ENCODE data around the gene PKD1L1. TPM values are rescaled to one million over a fixed set of nuclear protein-coding genes. Genes with fewer than 3 reads are reported as not detected.

PKD1L1 gene
- total RNA-seq, 4 donors from 2014 or later, result 0.07 to 1.7 (median 0.98) TPM

DNA sequence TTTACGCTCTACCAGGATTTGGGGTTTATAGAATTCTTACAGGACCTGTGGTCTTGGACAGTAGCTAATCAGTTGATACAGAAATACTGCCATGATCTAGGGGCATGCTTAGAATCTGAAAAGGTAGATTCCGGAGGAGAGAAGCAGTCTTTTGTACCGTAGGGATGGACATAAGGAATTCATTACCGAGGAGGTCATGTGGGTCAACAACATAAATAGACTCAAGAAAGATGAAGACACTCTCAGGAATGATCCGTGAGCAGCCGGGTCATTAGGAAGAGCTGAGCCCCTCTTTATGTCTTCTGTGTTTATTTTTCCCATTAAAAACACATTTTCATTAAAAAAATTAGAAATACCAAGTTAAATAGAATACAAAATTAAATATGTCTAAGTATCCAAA is 206.3 kb downstream of the PKD1L1 start:
- ATAC-seq, result no peak
- Histone ChIP-seq H3K27ac (no peak overlapping the region), H3K4me3 (no peak overlapping the region), H3K36me3 (no peaks in the 10 kb centered on the region), H3K4me1 (peaks cover 0 to 6% of the 10 kb centered on the region in 2 donors), H3K9me3 (no peaks in the 10 kb centered on the region), H3K27me3 (no peaks in the 10 kb centered on the region)
- intact Hi-C loops (cut with DNase I; ENCODE audit: low total_unique reads), result no loop called here
- TF ChIP-seq POLR2A (IDR thresholded peaks at IDR 0.05), result no peak
- TF ChIP-seq, protein P1, sequence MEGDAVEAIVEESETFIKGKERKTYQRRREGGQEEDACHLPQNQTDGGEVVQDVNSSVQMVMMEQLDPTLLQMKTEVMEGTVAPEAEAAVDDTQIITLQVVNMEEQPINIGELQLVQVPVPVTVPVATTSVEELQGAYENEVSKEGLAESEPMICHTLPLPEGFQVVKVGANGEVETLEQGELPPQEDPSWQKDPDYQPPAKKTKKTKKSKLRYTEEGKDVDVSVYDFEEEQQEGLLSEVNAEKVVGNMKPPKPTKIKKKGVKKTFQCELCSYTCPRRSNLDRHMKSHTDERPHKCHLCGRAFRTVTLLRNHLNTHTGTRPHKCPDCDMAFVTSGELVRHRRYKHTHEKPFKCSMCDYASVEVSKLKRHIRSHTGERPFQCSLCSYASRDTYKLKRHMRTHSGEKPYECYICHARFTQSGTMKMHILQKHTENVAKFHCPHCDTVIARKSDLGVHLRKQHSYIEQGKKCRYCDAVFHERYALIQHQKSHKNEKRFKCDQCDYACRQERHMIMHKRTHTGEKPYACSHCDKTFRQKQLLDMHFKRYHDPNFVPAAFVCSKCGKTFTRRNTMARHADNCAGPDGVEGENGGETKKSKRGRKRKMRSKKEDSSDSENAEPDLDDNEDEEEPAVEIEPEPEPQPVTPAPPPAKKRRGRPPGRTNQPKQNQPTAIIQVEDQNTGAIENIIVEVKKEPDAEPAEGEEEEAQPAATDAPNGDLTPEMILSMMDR (IDR thresholded peaks at IDR 0.05 in 4 of 5, conservative IDR thresholded peaks at IDR 0.05 in 1 of 5), result no peak
- in situ Hi-C loops (cut with MboI; ENCODE audit: low sequenced_read_pairs in 4 of 4), result no loop called here
- DNase-seq, result no peak

DNA sequence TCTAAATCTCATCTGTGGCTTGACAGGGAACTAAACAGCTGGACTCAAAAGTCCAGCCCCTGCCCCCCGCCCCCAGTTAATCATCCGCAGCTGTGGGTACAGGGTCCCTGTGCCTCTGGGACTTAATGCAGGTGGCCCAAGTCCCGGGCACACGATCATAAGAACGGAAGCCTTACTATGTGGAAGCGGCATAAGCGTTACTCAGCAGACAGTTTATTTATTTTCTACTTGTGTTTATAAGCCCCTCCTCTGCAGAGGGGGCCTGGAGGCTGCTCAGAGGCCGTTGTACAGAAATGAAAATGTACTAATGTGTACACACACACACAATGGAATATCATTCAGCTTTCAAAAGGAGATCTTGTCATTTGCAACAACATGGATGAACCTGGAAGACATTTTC is 208.4 kb downstream of the PKD1L1 start:
- Histone ChIP-seq H3K36me3 (no peaks in the 10 kb centered on the region), H3K4me3 (no peak overlapping the region), H3K27ac (no peak overlapping the region), H3K4me1 (peaks cover 0 to 6% of the 10 kb centered on the region in 2 donors), H3K27me3 (no peaks in the 10 kb centered on the region), H3K9me3 (no peaks in the 10 kb centered on the region)
- ATAC-seq (no peak), DNase-seq (no peak)
- intact Hi-C loops (cut with DNase I; ENCODE audit: low total_unique reads), result no loop called here
- TF ChIP-seq POLR2A (IDR thresholded peaks at IDR 0.05), result no peak
- TF ChIP-seq, protein P1 (IDR thresholded peaks at IDR 0.05 in 4 of 5, conservative IDR thresholded peaks at IDR 0.05 in 1 of 5), result no peak
- in situ Hi-C loops (cut with MboI; ENCODE audit: low sequenced_read_pairs in 4 of 4), result no loop called here

DNA sequence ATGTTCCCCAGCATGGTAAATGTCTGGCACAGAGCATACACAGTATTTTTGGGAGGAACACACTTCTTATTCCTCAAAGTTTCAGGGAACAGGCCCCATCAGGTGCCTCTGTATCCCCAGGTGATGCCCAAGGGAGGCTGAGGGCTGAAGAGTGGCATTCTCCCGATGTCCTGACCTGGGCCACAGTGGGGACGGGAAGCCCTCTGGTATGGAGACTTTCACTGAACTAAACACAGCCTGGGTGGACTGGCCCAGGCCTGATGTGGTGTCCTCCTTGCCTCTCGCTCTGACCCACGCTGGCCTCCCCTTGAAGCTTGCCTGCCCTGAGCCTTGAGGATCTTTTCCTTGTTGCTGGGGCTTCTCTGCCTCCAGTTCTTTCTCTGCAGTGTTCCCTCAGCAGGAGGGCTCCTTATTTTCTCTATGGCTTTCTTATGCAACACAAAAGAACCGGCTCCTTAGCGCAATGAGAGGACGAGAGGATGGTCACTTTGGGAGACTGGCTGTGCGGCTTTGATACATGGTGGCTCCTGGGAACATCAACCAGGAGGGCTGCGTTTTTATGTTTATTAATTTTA is 208.9 kb downstream of the PKD1L1 start:
- H3K36me3 ChIP-seq, result no peaks in the 10 kb centered on the region
- no peaks in the 10 kb centered on the region for H3K27me3 ChIP-seq
- ATAC-seq (no peak), DNase-seq (no peak)
- H3K4me3 ChIP-seq, result no peak overlapping the region
- TF ChIP-seq, protein P1 (IDR thresholded peaks at IDR 0.05 in 4 of 5, conservative IDR thresholded peaks at IDR 0.05 in 1 of 5), result no peak
- no peak for TF ChIP-seq POLR2A (IDR thresholded peaks at IDR 0.05)
- intact Hi-C loops (cut with DNase I; ENCODE audit: low total_unique reads) (no loop called here), in situ Hi-C loops (cut with MboI; ENCODE audit: low sequenced_read_pairs in 4 of 4) (no loop called here)
- peaks cover 0 to 6% of the 10 kb centered on the region in 2 donors for H3K4me1 ChIP-seq
- H3K27ac ChIP-seq, result no peak overlapping the region
- H3K9me3 ChIP-seq, result no peaks in the 10 kb centered on the region

DNA sequence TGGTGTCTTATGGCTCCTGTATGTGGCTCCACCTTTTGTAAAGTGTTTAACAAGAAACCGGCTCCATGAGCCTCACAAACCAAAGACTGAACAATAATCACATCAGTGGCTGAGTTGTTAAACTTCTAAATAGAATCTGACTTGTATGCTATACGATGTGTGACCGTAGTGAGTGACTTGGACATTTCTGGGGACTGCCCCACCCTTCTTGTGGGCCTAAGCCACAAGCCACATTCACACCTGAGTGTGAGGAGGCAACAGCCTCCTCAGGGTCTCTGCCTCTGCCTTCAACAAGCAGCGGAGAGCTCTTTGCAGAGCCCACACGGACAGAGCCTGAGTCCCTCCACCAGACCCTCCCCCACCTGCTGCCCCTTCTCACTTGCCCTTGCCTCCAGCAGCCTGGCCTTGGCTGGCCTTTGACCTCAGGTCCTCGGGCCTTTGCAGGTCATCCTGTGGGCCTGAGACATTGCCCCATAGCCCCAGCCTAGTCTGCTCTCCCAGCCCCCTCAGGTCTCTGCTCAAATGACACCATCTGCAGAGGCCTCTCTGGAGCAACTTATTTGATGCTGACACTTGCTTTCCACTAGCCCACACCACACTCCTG is 209.6 kb downstream of the PKD1L1 start:
- no peak for ATAC-seq
- H3K27me3 ChIP-seq, result no peaks in the 10 kb centered on the region
- TF ChIP-seq POLR2A (IDR thresholded peaks at IDR 0.05), result no peak
- TF ChIP-seq, protein P1 (IDR thresholded peaks at IDR 0.05 in 4 of 5, conservative IDR thresholded peaks at IDR 0.05 in 1 of 5), result no peak
- no peaks in the 10 kb centered on the region for H3K9me3 ChIP-seq
- no peaks in the 10 kb centered on the region for H3K4me1 ChIP-seq
- in situ Hi-C loops (cut with MboI; ENCODE audit: low sequenced_read_pairs in 4 of 4), result no loop called here
- no peaks in the 10 kb centered on the region for H3K36me3 ChIP-seq
- no peak for DNase-seq
- H3K4me3 ChIP-seq, result no peak overlapping the region
- intact Hi-C loops (cut with DNase I; ENCODE audit: low total_unique reads), result no loop called here
- H3K27ac ChIP-seq, result no peak overlapping the region
